ELR (cell line): ENCODE results near the gene ADM5.
"Not testable (repeated sequence)": the region's sequence is repeated elsewhere in the genome, so short reads cannot be mapped to it uniquely, and the experiment has no call there.

Source experiments
- DNase-seq: peaks from one replicate; pipeline ENCODE4 v3.0.0-alpha.2; 2015; ENCODE audit warnings: low read depth

ADM5 gene

GRCh38 chr19:49701271-49701786 is 11.9 kb downstream of the ADM5 start:
- DNase-seq, result no peak

GRCh38 chr19:49704888-49705642 is 15.7 kb downstream of the ADM5 start:
- no peak for DNase-seq

GRCh38 chr19:49705919-49706318 is 16.5 kb downstream of the ADM5 start:
- no peak for DNase-seq

- DNase-seq, result peak; percentile 84
Observed at GRCh38 chr19:49710372-49710951, 21.1 kb downstream of the ADM5 start.

- peak; percentile 94 for DNase-seq
Observed at GRCh38 chr19:49712397-49712859, 23.0 kb downstream of the ADM5 start.

GRCh38 chr19:49713236-49713845 is 23.9 kb downstream of the ADM5 start:
- DNase-seq, result no peak

- no peak for DNase-seq
Observed at GRCh38 chr19:49716154-49716553, 26.8 kb downstream of the ADM5 start.

GRCh38 chr19:49718511-49718910 is 29.1 kb downstream of the ADM5 start:
- no peak for DNase-seq

- DNase-seq, result no peak
Observed at GRCh38 chr19:49718991-49719390, 29.6 kb downstream of the ADM5 start.

- not testable (repeated sequence) for DNase-seq
Observed at GRCh38 chr19:49719420-49719819, 30.0 kb downstream of the ADM5 start.

- DNase-seq, result no peak
Observed at GRCh38 chr19:49727217-49728030, 38.0 kb downstream of the ADM5 start.

GRCh38 chr19:49730166-49730565 is 40.8 kb downstream of the ADM5 start:
- DNase-seq, result no peak

- DNase-seq, result no peak
Observed at GRCh38 chr19:49738268-49738667, 48.9 kb downstream of the ADM5 start.

GRCh38 chr19:49739098-49739497 is 49.7 kb downstream of the ADM5 start:
- no peak for DNase-seq

- no peak for DNase-seq
Observed at GRCh38 chr19:49739933-49740332, 50.5 kb downstream of the ADM5 start.
